ENCODE results near the gene ITK.
"Not testable (repeated sequence)": the region's sequence is repeated elsewhere in the genome, so short reads cannot be mapped to it uniquely, and the experiment has no call there.

Gene ITK

GRCh38 chr5:157236423-157236822 lies 55.8 kb downstream of the ITK start:
- H3K36me3 Mint-ChIP-seq, result no peaks in the 10 kb centered on the region
- H3K27ac Mint-ChIP-seq, result no peak overlapping the region
- H3K9me3 Mint-ChIP-seq, result no peaks in the 10 kb centered on the region
- no peak overlapping the region for H3K4me3 Mint-ChIP-seq
- no peaks in the 10 kb centered on the region for H3K4me1 Mint-ChIP-seq
- no peaks in the 10 kb centered on the region for H3K27me3 Mint-ChIP-seq
- no peak for ATAC-seq

GRCh38 chr5:157241483-157241882 lies 60.8 kb downstream of the ITK start:
- Mint-ChIP-seq H3K4me1 (no peaks in the 10 kb centered on the region), H3K36me3 (no peaks in the 10 kb centered on the region), H3K9me3 (no peaks in the 10 kb centered on the region), H3K27ac (no peak overlapping the region), H3K4me3 (no peak overlapping the region), H3K27me3 (no peaks in the 10 kb centered on the region)
- ATAC-seq, result no peak

GRCh38 chr5:157244704-157245103 lies 64.1 kb downstream of the ITK start:
- not testable (repeated sequence) for H3K4me3 Mint-ChIP-seq, H3K9me3 Mint-ChIP-seq, H3K36me3 Mint-ChIP-seq, H3K27me3 Mint-ChIP-seq, H3K4me1 Mint-ChIP-seq, ATAC-seq, H3K27ac Mint-ChIP-seq

GRCh38 chr5:157245476-157245875 lies 64.8 kb downstream of the ITK start:
- no peak for ATAC-seq
- Mint-ChIP-seq H3K27ac (no peak overlapping the region), H3K36me3 (no peaks in the 10 kb centered on the region), H3K9me3 (no peaks in the 10 kb centered on the region), H3K4me3 (no peak overlapping the region), H3K27me3 (no peaks in the 10 kb centered on the region), H3K4me1 (no peaks in the 10 kb centered on the region)

- no peak overlapping the region for H3K27ac Mint-ChIP-seq
- no peaks in the 10 kb centered on the region for H3K9me3 Mint-ChIP-seq
- no peaks in the 10 kb centered on the region for H3K27me3 Mint-ChIP-seq
- no peak overlapping the region for H3K4me3 Mint-ChIP-seq
- no peaks in the 10 kb centered on the region for H3K4me1 Mint-ChIP-seq
- H3K36me3 Mint-ChIP-seq, result no peaks in the 10 kb centered on the region
- ATAC-seq, result no peak
These were observed 65.2 kb downstream of the ITK start for GRCh38 chr5:157245886-157246285.

GRCh38 chr5:157247267-157247666 lies 66.6 kb downstream of the ITK start:
- Mint-ChIP-seq H3K4me1 (no peaks in the 10 kb centered on the region), H3K9me3 (no peaks in the 10 kb centered on the region), H3K36me3 (no peaks in the 10 kb centered on the region), H3K27me3 (no peaks in the 10 kb centered on the region), H3K27ac (no peak overlapping the region), H3K4me3 (no peak overlapping the region)
- no peak for ATAC-seq

- no peak for ATAC-seq
- no peak overlapping the region for H3K4me3 Mint-ChIP-seq
- H3K27ac Mint-ChIP-seq, result no peak overlapping the region
- H3K27me3 Mint-ChIP-seq, result no peaks in the 10 kb centered on the region
- no peaks in the 10 kb centered on the region for H3K9me3 Mint-ChIP-seq
- H3K4me1 Mint-ChIP-seq, result peaks cover 15% of the 10 kb centered on the region
- no peaks in the 10 kb centered on the region for H3K36me3 Mint-ChIP-seq
These were observed 68.3 kb downstream of the ITK start for GRCh38 chr5:157248821-157249470.

- H3K27me3 Mint-ChIP-seq, result no peaks in the 10 kb centered on the region
- no peaks in the 10 kb centered on the region for H3K9me3 Mint-ChIP-seq
- peak overlapping the region; percentile 78 for H3K27ac Mint-ChIP-seq
- ATAC-seq, result peak; percentile 85
- H3K4me1 Mint-ChIP-seq, result peaks cover 15% of the 10 kb centered on the region
- H3K4me3 Mint-ChIP-seq, result no peak overlapping the region
- no peaks in the 10 kb centered on the region for H3K36me3 Mint-ChIP-seq
These were observed 72.2 kb downstream of the ITK start for GRCh38 chr5:157252711-157253465.

GRCh38 chr5:157253547-157253946 lies 72.9 kb downstream of the ITK start:
- Mint-ChIP-seq H3K27ac (peak overlapping the region; percentile 78), H3K9me3 (no peaks in the 10 kb centered on the region), H3K4me3 (no peak overlapping the region), H3K4me1 (peaks cover 15% of the 10 kb centered on the region), H3K27me3 (no peaks in the 10 kb centered on the region), H3K36me3 (no peaks in the 10 kb centered on the region)
- ATAC-seq, result peak; percentile 84

GRCh38 chr5:157258450-157258849 lies 77.8 kb downstream of the ITK start:
- ATAC-seq, result no peak
- H3K27ac Mint-ChIP-seq, result no peak overlapping the region
- no peaks in the 10 kb centered on the region for H3K27me3 Mint-ChIP-seq
- H3K4me1 Mint-ChIP-seq, result peaks cover 17% of the 10 kb centered on the region
- H3K4me3 Mint-ChIP-seq, result no peak overlapping the region
- H3K36me3 Mint-ChIP-seq, result no peaks in the 10 kb centered on the region
- no peaks in the 10 kb centered on the region for H3K9me3 Mint-ChIP-seq

- ATAC-seq, result no peak
- no peak overlapping the region for H3K4me3 Mint-ChIP-seq
- H3K9me3 Mint-ChIP-seq, result no peaks in the 10 kb centered on the region
- no peaks in the 10 kb centered on the region for H3K27me3 Mint-ChIP-seq
- no peak overlapping the region for H3K27ac Mint-ChIP-seq
- H3K4me1 Mint-ChIP-seq, result peaks cover 23% of the 10 kb centered on the region
- H3K36me3 Mint-ChIP-seq, result no peaks in the 10 kb centered on the region
These were observed 79.1 kb downstream of the ITK start for GRCh38 chr5:157259699-157260098.

GRCh38 chr5:157263496-157264090 lies 83.0 kb downstream of the ITK start:
- Mint-ChIP-seq H3K4me3 (no peak overlapping the region), H3K27ac (peak overlapping the region; percentile 70), H3K36me3 (peaks cover 9% of the 10 kb centered on the region), H3K9me3 (no peaks in the 10 kb centered on the region), H3K4me1 (peaks cover 46% of the 10 kb centered on the region), H3K27me3 (no peaks in the 10 kb centered on the region)
- no peak for ATAC-seq

GRCh38 chr5:157265714-157266285 lies 85.2 kb downstream of the ITK start, which contains the start of gene CYFIP2:
CYFIP2 (plus strand) TSS chr5:157266123; CDS start chr5:157285362, 19,239 bp downstream.
- Mint-ChIP-seq H3K27me3 (no peaks in the 10 kb centered on the region), H3K9me3 (no peaks in the 10 kb centered on the region), H3K27ac (peak within 1 kb of the TSS; percentile 96), H3K4me1 (peaks cover 62% of the 10 kb centered on the region), H3K36me3 (peaks cover 31% of the 10 kb centered on the region), H3K4me3 (peak within 1 kb of the TSS; percentile 99)
- ATAC-seq, result peak; percentile 96

- H3K27ac Mint-ChIP-seq, result peak overlapping the region; percentile 96
- H3K9me3 Mint-ChIP-seq, result no peaks in the 10 kb centered on the region
- peak overlapping the region; percentile 93 for H3K4me3 Mint-ChIP-seq
- H3K4me1 Mint-ChIP-seq, result peaks cover 68% of the 10 kb centered on the region
- peak; percentile 72 for ATAC-seq
- H3K36me3 Mint-ChIP-seq, result peaks cover 36% of the 10 kb centered on the region
- H3K27me3 Mint-ChIP-seq, result no peaks in the 10 kb centered on the region
These were observed 85.8 kb downstream of the ITK start for GRCh38 chr5:157266286-157267007.

GRCh38 chr5:157267025-157267424 lies 86.4 kb downstream of the ITK start:
- Mint-ChIP-seq H3K9me3 (no peaks in the 10 kb centered on the region), H3K36me3 (peaks cover 36% of the 10 kb centered on the region), H3K27ac (peak overlapping the region; percentile 96), H3K4me3 (peak overlapping the region; percentile 93), H3K27me3 (no peaks in the 10 kb centered on the region), H3K4me1 (peaks cover 74% of the 10 kb centered on the region)
- no peak for ATAC-seq
